ENCODE measurements around the gene NBR1.
A peak's percentile ranks its signal among the peaks of the same experiment; 100 is the strongest.
"Not testable (repeated sequence)": the region's sequence is repeated elsewhere in the genome, so short reads cannot be mapped to it uniquely, and the experiment has no call there.

Gene NBR1

GRCh38 chr17:43170766-43171585 is at the start of gene NBR1:
TSS of gene NBR1 (plus strand) at chr17:43171214. CDS start at chr17:43175800, 4,586 bp downstream.
- DNase-seq (ENCODE audit: low read depth in 3 of 3), result peak; percentile 87 to 94 (median 93)

- DNase-seq (ENCODE audit: low read depth in 3 of 3), result peak; percentile 88 to 94 (median 93)
Observed at GRCh38 chr17:43125133-43125966, 45.7 kb upstream of the NBR1 start, which contains the start of gene BRCA1. TSS of gene BRCA1 (minus strand) at chr17:43125364. CDS start at chr17:43124096, 1,268 bp downstream.

GRCh38 chr17:43125967-43126910 is 44.8 kb upstream of the NBR1 start:
- DNase-seq (ENCODE audit: low read depth in 3 of 3), result no peak

GRCh38 chr17:43126911-43127290 is 44.1 kb upstream of the NBR1 start:
- DNase-seq (ENCODE audit: low read depth in 3 of 3), result no peak

GRCh38 chr17:43127333-43127876 is 43.6 kb upstream of the NBR1 start:
- not testable (repeated sequence) for DNase-seq (ENCODE audit: low read depth in 3 of 3)

- DNase-seq (ENCODE audit: low read depth in 3 of 3), result no peak
Observed at GRCh38 chr17:43129671-43130010, 41.4 kb upstream of the NBR1 start.

GRCh38 chr17:43132117-43132516 is 38.9 kb upstream of the NBR1 start:
- DNase-seq (ENCODE audit: low read depth in 3 of 3), result no peak

- not testable (repeated sequence) for DNase-seq (ENCODE audit: low read depth in 3 of 3)
Observed at GRCh38 chr17:43133439-43133838, 37.6 kb upstream of the NBR1 start.

- DNase-seq (ENCODE audit: low read depth in 3 of 3), result no peak
Observed at GRCh38 chr17:43134774-43135453, 36.1 kb upstream of the NBR1 start.

- no peak for DNase-seq (ENCODE audit: low read depth in 3 of 3)
Observed at GRCh38 chr17:43135454-43135819, 35.6 kb upstream of the NBR1 start.

GRCh38 chr17:43136574-43136973 is 34.4 kb upstream of the NBR1 start:
- not testable (repeated sequence) for DNase-seq (ENCODE audit: low read depth in 3 of 3)

GRCh38 chr17:43138531-43138930 is 32.5 kb upstream of the NBR1 start:
- not testable (repeated sequence) for DNase-seq (ENCODE audit: low read depth in 3 of 3)

- no peak for DNase-seq (ENCODE audit: low read depth in 3 of 3)
Observed at GRCh38 chr17:43140396-43141332, 30.4 kb upstream of the NBR1 start.

GRCh38 chr17:43142153-43142552 is 28.9 kb upstream of the NBR1 start:
- DNase-seq (ENCODE audit: low read depth in 3 of 3), result no peak

GRCh38 chr17:43143201-43143600 is 27.8 kb upstream of the NBR1 start:
- DNase-seq (ENCODE audit: low read depth in 3 of 3), result no peak

- DNase-seq (ENCODE audit: low read depth in 3 of 3), result no peak
Observed at GRCh38 chr17:43146649-43147048, 24.4 kb upstream of the NBR1 start.

- no peak for DNase-seq (ENCODE audit: low read depth in 3 of 3)
Observed at GRCh38 chr17:43151880-43152456, 19.0 kb upstream of the NBR1 start.

- not testable (repeated sequence) for DNase-seq (ENCODE audit: low read depth in 3 of 3)
Observed at GRCh38 chr17:43153197-43153835, 17.7 kb upstream of the NBR1 start.

GRCh38 chr17:43155666-43156065 is 15.3 kb upstream of the NBR1 start:
- DNase-seq (ENCODE audit: low read depth in 3 of 3), result no peak

Measured in stimulated activated CD4-positive, alpha-beta T cell treated with anti-CD3 and anti-CD28 coated beads, TNF-alpha, amount 100 ng/mL, for 24 hours (primary cell).